GM23338 (cell line): ENCODE results near the gene CEP43.

Experiments
- REST ChIP-seq: IDR thresholded peaks from one replicate; pipeline ENCODE4 v1.6.1; 2018; ENCODE audit warnings: antibody characterized with exemption; ENCODE audit not compliant: unreplicated experiment
- TF ChIP-seq, protein P1 (sequence below), 2 experiments: fragments of 200-600 bp in 1 of 2; sonication (generic) in 1 of 2; conservative IDR thresholded peaks; 2 replicates each; pipeline versions ENCODE4 v1.5.1 to v1.6.1; 2016 to 2017; ENCODE audit warnings: antibody characterized with exemption in 2 of 2, low read depth in 2 of 2, mild to moderate bottlenecking in 2 of 2, moderate library complexity in 1 of 2

GRCh38 chr6:166996406-166996805 is 2.8 kb upstream of the CEP43 start:
- TF ChIP-seq, protein P1, sequence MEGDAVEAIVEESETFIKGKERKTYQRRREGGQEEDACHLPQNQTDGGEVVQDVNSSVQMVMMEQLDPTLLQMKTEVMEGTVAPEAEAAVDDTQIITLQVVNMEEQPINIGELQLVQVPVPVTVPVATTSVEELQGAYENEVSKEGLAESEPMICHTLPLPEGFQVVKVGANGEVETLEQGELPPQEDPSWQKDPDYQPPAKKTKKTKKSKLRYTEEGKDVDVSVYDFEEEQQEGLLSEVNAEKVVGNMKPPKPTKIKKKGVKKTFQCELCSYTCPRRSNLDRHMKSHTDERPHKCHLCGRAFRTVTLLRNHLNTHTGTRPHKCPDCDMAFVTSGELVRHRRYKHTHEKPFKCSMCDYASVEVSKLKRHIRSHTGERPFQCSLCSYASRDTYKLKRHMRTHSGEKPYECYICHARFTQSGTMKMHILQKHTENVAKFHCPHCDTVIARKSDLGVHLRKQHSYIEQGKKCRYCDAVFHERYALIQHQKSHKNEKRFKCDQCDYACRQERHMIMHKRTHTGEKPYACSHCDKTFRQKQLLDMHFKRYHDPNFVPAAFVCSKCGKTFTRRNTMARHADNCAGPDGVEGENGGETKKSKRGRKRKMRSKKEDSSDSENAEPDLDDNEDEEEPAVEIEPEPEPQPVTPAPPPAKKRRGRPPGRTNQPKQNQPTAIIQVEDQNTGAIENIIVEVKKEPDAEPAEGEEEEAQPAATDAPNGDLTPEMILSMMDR (conservative IDR thresholded peaks at IDR 0.05; ENCODE audit: low read depth in 2 of 2), result no peak
- TF ChIP-seq REST, result no peak
